ENCODE results near the gene AGBL1. TPM values are rescaled to one million over a fixed set of nuclear protein-coding genes. Genes with fewer than 3 reads are reported as not detected.

AGBL1 gene
- total RNA-seq, 1 experiment from 2014 or later: not detected

DNA sequence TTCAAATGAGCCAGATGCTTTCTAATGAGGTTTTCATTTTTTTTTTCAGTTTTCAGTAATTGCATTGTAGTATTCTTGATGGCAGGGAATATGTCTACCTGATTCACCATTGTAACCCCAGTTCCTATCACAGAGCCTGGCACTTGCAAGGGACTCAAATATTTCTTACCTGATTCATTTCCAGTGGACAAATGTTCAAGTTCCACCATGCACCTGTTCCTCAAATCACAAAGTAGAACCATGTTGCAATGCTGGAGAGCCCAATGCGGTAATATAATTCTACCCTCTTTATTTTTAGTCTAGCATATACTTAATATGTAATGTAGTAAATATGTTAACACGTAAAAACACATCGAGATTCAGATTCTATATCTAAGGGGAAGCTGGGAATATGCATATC lies 722.6 kb downstream of the AGBL1 start:
- intact Hi-C loops (cut with micrococcal nuclease; ENCODE audit: unreplicated experiment): no loop called here
- ChIA-PET POLR2A (ENCODE audit: low non-redundant PET) (no interaction called here), CTCF (no interaction called here)
- no peaks in the 10 kb centered on the region for H3K4me1 ChIP-seq (ENCODE audit: insufficient read depth, low read length, poor library complexity, severe bottlenecking)
- no peak overlapping the region for H3K27ac ChIP-seq (ENCODE audit: low read depth, low read length, poor library complexity, severe bottlenecking)
- H3K4me3 ChIP-seq (ENCODE audit: low read depth, low read length, poor library complexity, severe bottlenecking): no peak overlapping the region
- H3K9me3 ChIP-seq (ENCODE audit: low read depth, low read length, poor library complexity, severe bottlenecking): no peaks in the 10 kb centered on the region
- H3K27me3 ChIP-seq (replicated peaks; ENCODE audit: insufficient read depth, low read depth, low read length, poor library complexity): no peaks in the 10 kb centered on the region
- H3K36me3 ChIP-seq (ENCODE audit: insufficient read depth, low read length, poor library complexity, severe bottlenecking): no peaks in the 10 kb centered on the region
- DNase-seq (ENCODE audit: low spot score): no peak
- BruUV-seq (replicated peaks): no TSS peak
- TF ChIP-seq, protein P1, sequence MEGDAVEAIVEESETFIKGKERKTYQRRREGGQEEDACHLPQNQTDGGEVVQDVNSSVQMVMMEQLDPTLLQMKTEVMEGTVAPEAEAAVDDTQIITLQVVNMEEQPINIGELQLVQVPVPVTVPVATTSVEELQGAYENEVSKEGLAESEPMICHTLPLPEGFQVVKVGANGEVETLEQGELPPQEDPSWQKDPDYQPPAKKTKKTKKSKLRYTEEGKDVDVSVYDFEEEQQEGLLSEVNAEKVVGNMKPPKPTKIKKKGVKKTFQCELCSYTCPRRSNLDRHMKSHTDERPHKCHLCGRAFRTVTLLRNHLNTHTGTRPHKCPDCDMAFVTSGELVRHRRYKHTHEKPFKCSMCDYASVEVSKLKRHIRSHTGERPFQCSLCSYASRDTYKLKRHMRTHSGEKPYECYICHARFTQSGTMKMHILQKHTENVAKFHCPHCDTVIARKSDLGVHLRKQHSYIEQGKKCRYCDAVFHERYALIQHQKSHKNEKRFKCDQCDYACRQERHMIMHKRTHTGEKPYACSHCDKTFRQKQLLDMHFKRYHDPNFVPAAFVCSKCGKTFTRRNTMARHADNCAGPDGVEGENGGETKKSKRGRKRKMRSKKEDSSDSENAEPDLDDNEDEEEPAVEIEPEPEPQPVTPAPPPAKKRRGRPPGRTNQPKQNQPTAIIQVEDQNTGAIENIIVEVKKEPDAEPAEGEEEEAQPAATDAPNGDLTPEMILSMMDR (conservative IDR thresholded peaks at IDR 0.05; ENCODE audit: low read depth, low read length): no peak
- no peak for TF ChIP-seq EZH2 (IDR thresholded peaks at IDR 0.05; ENCODE audit: borderline replicate concordance, low read depth, low read length, poor library complexity, severe bottlenecking)

GRCh38 chr15:86804406-86804805 lies 724.7 kb downstream of the AGBL1 start:
- TF ChIP-seq, protein P1 (conservative IDR thresholded peaks at IDR 0.05; ENCODE audit: low read depth, low read length): no peak
- no peak for TF ChIP-seq EZH2 (IDR thresholded peaks at IDR 0.05; ENCODE audit: borderline replicate concordance, low read depth, low read length, poor library complexity, severe bottlenecking)
- intact Hi-C loops (cut with micrococcal nuclease; ENCODE audit: unreplicated experiment): no loop called here
- no peak for DNase-seq (ENCODE audit: low spot score)
- ChIA-PET POLR2A (ENCODE audit: low non-redundant PET) (no interaction called here), CTCF (no interaction called here)
- Histone ChIP-seq H3K36me3 (ENCODE audit: insufficient read depth, low read length, poor library complexity, severe bottlenecking) (no peaks in the 10 kb centered on the region), H3K4me3 (ENCODE audit: low read depth, low read length, poor library complexity, severe bottlenecking) (no peak overlapping the region), H3K27me3 (replicated peaks; ENCODE audit: insufficient read depth, low read depth, low read length, poor library complexity) (no peaks in the 10 kb centered on the region), H3K4me1 (ENCODE audit: insufficient read depth, low read length, poor library complexity, severe bottlenecking) (no peaks in the 10 kb centered on the region), H3K9me3 (ENCODE audit: low read depth, low read length, poor library complexity, severe bottlenecking) (no peaks in the 10 kb centered on the region), H3K27ac (ENCODE audit: low read depth, low read length, poor library complexity, severe bottlenecking) (no peak overlapping the region)
- no TSS peak for BruUV-seq (replicated peaks)

DNA sequence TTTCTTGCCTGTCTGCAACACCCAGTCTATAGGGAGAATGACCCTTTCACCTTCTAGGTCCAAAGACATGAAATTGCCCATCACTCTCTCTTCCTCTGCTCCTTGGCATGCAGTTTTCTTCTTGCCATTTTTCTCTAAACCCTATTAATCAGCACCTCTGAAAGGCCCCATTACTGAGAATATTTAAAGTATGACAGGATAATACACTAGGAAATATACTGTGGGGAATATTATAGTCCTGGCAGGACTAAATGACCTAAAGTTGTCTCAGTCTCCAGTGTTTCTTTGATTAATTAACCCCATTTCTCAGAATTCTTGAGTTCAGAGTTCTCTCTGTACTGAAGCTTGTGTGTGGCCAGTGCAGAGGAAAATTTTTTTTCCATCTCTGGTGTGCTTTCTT lies 730.7 kb downstream of the AGBL1 start:
- POLR2A ChIA-PET (ENCODE audit: low non-redundant PET): no interaction called here
- Histone ChIP-seq H3K36me3 (ENCODE audit: insufficient read depth, low read length, poor library complexity, severe bottlenecking) (no peaks in the 10 kb centered on the region), H3K27ac (ENCODE audit: low read depth, low read length, poor library complexity, severe bottlenecking) (no peak overlapping the region), H3K9me3 (ENCODE audit: low read depth, low read length, poor library complexity, severe bottlenecking) (peaks cover 9% of the 10 kb centered on the region), H3K27me3 (replicated peaks; ENCODE audit: insufficient read depth, low read depth, low read length, poor library complexity) (no peaks in the 10 kb centered on the region), H3K4me1 (ENCODE audit: insufficient read depth, low read length, poor library complexity, severe bottlenecking) (no peaks in the 10 kb centered on the region), H3K4me3 (ENCODE audit: low read depth, low read length, poor library complexity, severe bottlenecking) (no peak overlapping the region)
- DNase-seq (ENCODE audit: low spot score): no peak
- intact Hi-C loops (cut with micrococcal nuclease; ENCODE audit: unreplicated experiment): no loop called here
- no TSS peak for BruUV-seq (replicated peaks)
- TF ChIP-seq, protein P1 (conservative IDR thresholded peaks at IDR 0.05; ENCODE audit: low read depth, low read length): no peak
- CTCF ChIA-PET: no interaction called here
